Inflammatory macrophage (primary cell): ENCODE measurements around the gene PIK3C3.
A peak's percentile ranks its signal among the peaks of the same experiment; 100 is the strongest.
"Not testable (repeated sequence)": the region's sequence is repeated elsewhere in the genome, so short reads cannot be mapped to it uniquely, and the experiment has no call there.

ENCODE experiments used
- DNase-seq, 2 donors: peaks; one replicate each; pipeline ENCODE4 v3.0.0-alpha.2; 2020 to 2022

Gene PIK3C3

GRCh38 chr18:42025974-42026625, 71.1 kb downstream of the PIK3C3 start:
- no peak for DNase-seq

GRCh38 chr18:42028247-42028832, 73.3 kb downstream of the PIK3C3 start:
- peak; percentile 22 for DNase-seq

GRCh38 chr18:42029092-42029491, 74.1 kb downstream of the PIK3C3 start:
- DNase-seq = no peak

GRCh38 chr18:42030586-42031182, 75.7 kb downstream of the PIK3C3 start:
- no peak for DNase-seq

GRCh38 chr18:42032447-42032846, 77.4 kb downstream of the PIK3C3 start:
- no peak for DNase-seq

- DNase-seq = no peak
These were observed 78.2 kb downstream of the PIK3C3 start for GRCh38 chr18:42033137-42033810.

GRCh38 chr18:42038936-42039335, 83.9 kb downstream of the PIK3C3 start:
- no peak for DNase-seq

GRCh38 chr18:42039396-42039795, 84.4 kb downstream of the PIK3C3 start:
- no peak for DNase-seq

- no peak for DNase-seq
These were observed 86.8 kb downstream of the PIK3C3 start for GRCh38 chr18:42041793-42042192.

- no peak for DNase-seq
These were observed 90.3 kb downstream of the PIK3C3 start for GRCh38 chr18:42045346-42045745.

- DNase-seq = no peak
These were observed 92.7 kb downstream of the PIK3C3 start for GRCh38 chr18:42047721-42048120.

GRCh38 chr18:42048158-42048557, 93.1 kb downstream of the PIK3C3 start:
- peak; percentile 49 to 52 for DNase-seq

GRCh38 chr18:42049536-42049935, 94.5 kb downstream of the PIK3C3 start:
- DNase-seq = not testable (repeated sequence)

GRCh38 chr18:42051411-42051810, 96.4 kb downstream of the PIK3C3 start:
- no peak for DNase-seq

GRCh38 chr18:42052122-42052708, 97.2 kb downstream of the PIK3C3 start:
- peak in 1 of 2 donors; percentile 10 for DNase-seq

- DNase-seq = peak; percentile 50 to 60
These were observed 98.3 kb downstream of the PIK3C3 start for GRCh38 chr18:42053188-42053781.

GRCh38 chr18:42064109-42064508, 109.1 kb downstream of the PIK3C3 start:
- no peak for DNase-seq

GRCh38 chr18:42067518-42067917, 112.5 kb downstream of the PIK3C3 start:
- no peak for DNase-seq

GRCh38 chr18:42068030-42068429, 113.0 kb downstream of the PIK3C3 start:
- DNase-seq = no peak

- DNase-seq = no peak
These were observed 114.0 kb downstream of the PIK3C3 start for GRCh38 chr18:42069036-42069435.

- no peak for DNase-seq
These were observed 117.4 kb downstream of the PIK3C3 start for GRCh38 chr18:42072407-42072806.

GRCh38 chr18:42074704-42075103, 119.7 kb downstream of the PIK3C3 start:
- no peak for DNase-seq

- no peak for DNase-seq
These were observed 123.7 kb downstream of the PIK3C3 start for GRCh38 chr18:42078711-42079110.
